ENCODE measurements around the gene TPST2.

Gene TPST2

GRCh38 chr22:26563022-26563421, 26.9 kb downstream of the TPST2 start:
- Histone ChIP-seq H2AK5ac (ENCODE audit: low read length) (no peak overlapping the region), H3K27ac (ENCODE audit: low read depth, low read length) (no peak overlapping the region), H4K12ac (ENCODE audit: low read depth, low read length) (no peak overlapping the region), H3K4me2 (ENCODE audit: low read length) (no peak overlapping the region), H2BK120ac (ENCODE audit: insufficient read depth, low read length, poor library complexity) (no peak overlapping the region), H3K14ac (ENCODE audit: low read length) (no peak overlapping the region), H2BK5ac (ENCODE audit: low read depth, low read length, poor library complexity) (no peak overlapping the region), H3K23ac (ENCODE audit: low read length) (no peak overlapping the region), H3K27me3 (ENCODE audit: insufficient read depth, low read length) (no peaks in the 10 kb centered on the region), H3K79me2 (ENCODE audit: control insufficient read depth, insufficient read depth, low read length, poor library complexity) (no peaks in the 10 kb centered on the region), H3K4me1 (ENCODE audit: control insufficient read depth in 1 of 2, insufficient read depth in 2 of 2, low read length in 2 of 2) (peaks cover 12 to 14% of the 10 kb centered on the region in 2 experiments), H2BK12ac (ENCODE audit: low read length) (no peak overlapping the region), H3K9me3 (ENCODE audit: insufficient read depth, low read depth, low read length) (peaks cover 3% of the 10 kb centered on the region), H3K9ac (ENCODE audit: low read length) (no peak overlapping the region), H3K36me3 (ENCODE audit: control insufficient read depth in 1 of 2, insufficient read depth in 2 of 2, low read length in 2 of 2) (peaks cover 3 to 8% of the 10 kb centered on the region in 2 experiments), H4K8ac (ENCODE audit: low read depth, low read length) (no peak overlapping the region), H3K4ac (ENCODE audit: low read depth, low read length) (no peak overlapping the region), H3K18ac (ENCODE audit: low read length) (no peak overlapping the region), H3K79me1 (ENCODE audit: low read length) (peaks cover 11% of the 10 kb centered on the region), H4K91ac (ENCODE audit: low read depth, low read length) (no peak overlapping the region), H2AFZ (ENCODE audit: insufficient read depth, low read length, poor library complexity) (no peak overlapping the region), H3K4me3 (ENCODE audit: low read depth, low read length) (no peak overlapping the region)
- WGBS (ENCODE audit: extremely low coverage, insufficient coverage, insufficient read length), result no CpG with 5 or more reads among the region's 5 CpGs
- DNase-seq, result no peak

- Histone ChIP-seq H3K27ac (ENCODE audit: low read depth, low read length) (no peak overlapping the region), H3K18ac (ENCODE audit: low read length) (peak overlapping the region; percentile 37), H2AFZ (ENCODE audit: insufficient read depth, low read length, poor library complexity) (no peak overlapping the region), H3K4me2 (ENCODE audit: low read length) (no peak overlapping the region), H2AK5ac (ENCODE audit: low read length) (no peak overlapping the region), H3K36me3 (ENCODE audit: control insufficient read depth in 1 of 2, insufficient read depth in 2 of 2, low read length in 2 of 2) (peaks cover 3 to 8% of the 10 kb centered on the region in 2 experiments), H3K4me3 (ENCODE audit: low read depth, low read length) (no peak overlapping the region), H3K9ac (ENCODE audit: low read length) (no peak overlapping the region), H3K27me3 (ENCODE audit: insufficient read depth, low read length) (no peaks in the 10 kb centered on the region), H3K4ac (ENCODE audit: low read depth, low read length) (no peak overlapping the region), H4K91ac (ENCODE audit: low read depth, low read length) (no peak overlapping the region), H3K9me3 (ENCODE audit: insufficient read depth, low read depth, low read length) (peaks cover 4% of the 10 kb centered on the region), H3K14ac (ENCODE audit: low read length) (no peak overlapping the region), H3K4me1 (ENCODE audit: control insufficient read depth in 1 of 2, insufficient read depth in 2 of 2, low read length in 2 of 2) (peaks cover 6 to 7% of the 10 kb centered on the region in 2 experiments), H3K79me2 (ENCODE audit: control insufficient read depth, insufficient read depth, low read length, poor library complexity) (no peaks in the 10 kb centered on the region), H2BK5ac (ENCODE audit: low read depth, low read length, poor library complexity) (no peak overlapping the region), H2BK12ac (ENCODE audit: low read length) (no peak overlapping the region), H3K79me1 (ENCODE audit: low read length) (peaks cover 3% of the 10 kb centered on the region), H4K8ac (ENCODE audit: low read depth, low read length) (no peak overlapping the region), H4K12ac (ENCODE audit: low read depth, low read length) (no peak overlapping the region), H2BK120ac (ENCODE audit: insufficient read depth, low read length, poor library complexity) (no peak overlapping the region), H3K23ac (ENCODE audit: low read length) (no peak overlapping the region)
- no CpG with 5 or more reads among the region's 9 CpGs for WGBS (ENCODE audit: extremely low coverage, insufficient coverage, insufficient read length)
- no peak for DNase-seq
Measured at GRCh38 chr22:26561756-26562417, 28.0 kb downstream of the TPST2 start.

GRCh38 chr22:26559961-26560575, 29.9 kb downstream of the TPST2 start:
- H3K4me2 ChIP-seq (ENCODE audit: low read length), result no peak overlapping the region
- H3K4me3 ChIP-seq (ENCODE audit: low read depth, low read length), result no peak overlapping the region
- H2BK120ac ChIP-seq (ENCODE audit: insufficient read depth, low read length, poor library complexity), result no peak overlapping the region
- no peaks in the 10 kb centered on the region for H3K79me1 ChIP-seq (ENCODE audit: low read length)
- no peak overlapping the region for H4K8ac ChIP-seq (ENCODE audit: low read depth, low read length)
- H2BK12ac ChIP-seq (ENCODE audit: low read length), result no peak overlapping the region
- H3K9me3 ChIP-seq (ENCODE audit: insufficient read depth, low read depth, low read length), result peaks cover 5% of the 10 kb centered on the region
- H3K27me3 ChIP-seq (ENCODE audit: insufficient read depth, low read length), result no peaks in the 10 kb centered on the region
- H3K18ac ChIP-seq (ENCODE audit: low read length), result no peak overlapping the region
- no peak overlapping the region for H4K91ac ChIP-seq (ENCODE audit: low read depth, low read length)
- no peak overlapping the region for H2AFZ ChIP-seq (ENCODE audit: insufficient read depth, low read length, poor library complexity)
- peaks cover 3 to 6% of the 10 kb centered on the region in 2 experiments for H3K36me3 ChIP-seq (ENCODE audit: control insufficient read depth in 1 of 2, insufficient read depth in 2 of 2, low read length in 2 of 2)
- peaks cover 4 to 6% of the 10 kb centered on the region in 2 experiments for H3K4me1 ChIP-seq (ENCODE audit: control insufficient read depth in 1 of 2, insufficient read depth in 2 of 2, low read length in 2 of 2)
- no peak overlapping the region for H2BK5ac ChIP-seq (ENCODE audit: low read depth, low read length, poor library complexity)
- no peak overlapping the region for H3K4ac ChIP-seq (ENCODE audit: low read depth, low read length)
- no peak overlapping the region for H2AK5ac ChIP-seq (ENCODE audit: low read length)
- no peak for DNase-seq
- no peaks in the 10 kb centered on the region for H3K79me2 ChIP-seq (ENCODE audit: control insufficient read depth, insufficient read depth, low read length, poor library complexity)
- H3K23ac ChIP-seq (ENCODE audit: low read length), result no peak overlapping the region
- no peak overlapping the region for H3K14ac ChIP-seq (ENCODE audit: low read length)
- no peak overlapping the region for H3K27ac ChIP-seq (ENCODE audit: low read depth, low read length)
- no peak overlapping the region for H4K12ac ChIP-seq (ENCODE audit: low read depth, low read length)
- WGBS (ENCODE audit: extremely low coverage, insufficient coverage, insufficient read length), result no CpG with 5 or more reads among the region's 13 CpGs
- no peak overlapping the region for H3K9ac ChIP-seq (ENCODE audit: low read length)

GRCh38 chr22:26558248-26558895, 31.6 kb downstream of the TPST2 start:
- Histone ChIP-seq H4K8ac (ENCODE audit: low read depth, low read length) (no peak overlapping the region), H3K4me2 (ENCODE audit: low read length) (no peak overlapping the region), H3K27me3 (ENCODE audit: insufficient read depth, low read length) (no peaks in the 10 kb centered on the region), H2BK5ac (ENCODE audit: low read depth, low read length, poor library complexity) (no peak overlapping the region), H3K14ac (ENCODE audit: low read length) (no peak overlapping the region), H4K91ac (ENCODE audit: low read depth, low read length) (no peak overlapping the region), H3K23ac (ENCODE audit: low read length) (peak overlapping the region; percentile 87), H3K36me3 (ENCODE audit: control insufficient read depth in 1 of 2, insufficient read depth in 2 of 2, low read length in 2 of 2) (no peaks in the 10 kb centered on the region), H3K79me2 (ENCODE audit: control insufficient read depth, insufficient read depth, low read length, poor library complexity) (no peaks in the 10 kb centered on the region), H4K12ac (ENCODE audit: low read depth, low read length) (no peak overlapping the region), H2AK5ac (ENCODE audit: low read length) (no peak overlapping the region), H3K9me3 (ENCODE audit: insufficient read depth, low read depth, low read length) (peaks cover 5% of the 10 kb centered on the region), H2BK12ac (ENCODE audit: low read length) (no peak overlapping the region), H2AFZ (ENCODE audit: insufficient read depth, low read length, poor library complexity) (no peak overlapping the region), H3K4me3 (ENCODE audit: low read depth, low read length) (no peak overlapping the region), H3K9ac (ENCODE audit: low read length) (no peak overlapping the region), H3K18ac (ENCODE audit: low read length) (no peak overlapping the region), H3K4me1 (ENCODE audit: control insufficient read depth in 1 of 2, insufficient read depth in 2 of 2, low read length in 2 of 2) (no peaks in the 10 kb centered on the region), H3K79me1 (ENCODE audit: low read length) (no peaks in the 10 kb centered on the region), H3K27ac (ENCODE audit: low read depth, low read length) (no peak overlapping the region), H2BK120ac (ENCODE audit: insufficient read depth, low read length, poor library complexity) (no peak overlapping the region), H3K4ac (ENCODE audit: low read depth, low read length) (no peak overlapping the region)
- no peak for DNase-seq
- no CpG with 5 or more reads among the region's 3 CpGs for WGBS (ENCODE audit: extremely low coverage, insufficient coverage, insufficient read length)

Data from trophoblast cell (in vitro differentiated cells and primary cell).